ENCODE measurements around the gene EXOSC6. TPM values are rescaled to one million over a fixed set of nuclear protein-coding genes. Genes with fewer than 3 reads are reported as not detected.
"Not testable (repeated sequence)": the region's sequence is repeated elsewhere in the genome, so short reads cannot be mapped to it uniquely, and the experiment has no call there.

Gene EXOSC6
- total and polyA plus RNA-seq, 7 donors, result 8.8 to 22.2 (median 17.7) TPM

DNA sequence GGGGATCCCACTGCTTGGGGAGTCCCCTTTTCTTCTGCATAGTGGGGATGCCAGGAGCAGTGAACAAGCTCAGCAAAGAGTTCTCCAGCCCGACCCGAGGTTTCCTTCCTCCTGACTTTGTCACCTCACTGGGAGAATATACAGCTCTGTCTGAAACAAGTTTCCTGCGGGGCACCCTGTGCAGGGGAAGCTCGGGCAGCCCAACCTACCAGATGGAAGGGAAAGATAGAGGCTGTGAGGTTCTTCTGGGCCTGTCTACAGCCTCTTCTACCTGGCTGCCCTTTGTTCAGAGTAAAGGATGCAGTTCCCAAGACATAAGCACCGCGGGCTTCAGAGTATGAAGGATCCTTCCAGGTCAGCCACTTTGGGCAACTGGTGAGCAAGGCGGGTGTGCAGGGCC is 54.1 kb downstream of the EXOSC6 start:
- H3K27me3 ChIP-seq (ENCODE audit: insufficient read depth in 3 of 3, low read length in 2 of 3); H3K36me3 ChIP-seq (ENCODE audit: insufficient read depth in 1 of 2, low read depth in 1 of 2); H3K4me1 ChIP-seq; DNase-seq; H3K9me3 ChIP-seq; H3K4me3 ChIP-seq; H3K27ac ChIP-seq; intact Hi-C loops (cut with DNase I): not testable (repeated sequence)
- WGBS, 3 donors, result 71 to 78% (median 74%) methylated on average over 6 to 7 of the region's 7 CpGs
- ATAC-seq, result peak in 1 of 4 donors; percentile 23

Other genes starting within 250 kb of the EXOSC6 start
- gene PDPR, start 137.6 kb downstream of the EXOSC6 start, total RNA-seq, result 10 to 100 TPM; 18.8 to 53.6 (median 20.5) TPM
- gene PDPR, start 137.6 kb downstream of the EXOSC6 start, polyA plus RNA-seq, result 10 to 100 TPM in 1 of 3 donors, 1 to 10 TPM in 2; 6.9 to 13.7 (median 9.3) TPM
- gene CLEC18C, start 78.2 kb downstream of the EXOSC6 start, total RNA-seq, result under 1 TPM in 1 of 4 donors, not detected in 3; 0.43 TPM
- under 1 TPM in 1 of 3 donors, not detected in 2; 0.10 TPM for gene CLEC18C, start 78.2 kb downstream of the EXOSC6 start, polyA plus RNA-seq
- gene AARS1, start 37.6 kb upstream of the EXOSC6 start, total RNA-seq, result 10 to 100 TPM; 48.4 to 86.3 (median 77.7) TPM
- 10 to 100 TPM; 37.4 to 63.9 (median 58.0) TPM for gene AARS1, start 37.6 kb upstream of the EXOSC6 start, polyA plus RNA-seq
- gene DDX19B, start 47.2 kb upstream of the EXOSC6 start, total RNA-seq, result 10 to 100 TPM; 15.0 to 21.4 (median 17.4) TPM
- gene DDX19B, start 47.2 kb upstream of the EXOSC6 start, polyA plus RNA-seq, result 10 to 100 TPM; 15.0 to 16.8 (median 16.0) TPM
- 10 to 100 TPM; 42.1 to 78.6 (median 54.2) TPM for gene DDX19A, start 95.0 kb upstream of the EXOSC6 start, total RNA-seq
- gene DDX19A, start 95.0 kb upstream of the EXOSC6 start, polyA plus RNA-seq, result 10 to 100 TPM; 36.4 to 73.0 (median 50.1) TPM
- gene ST3GAL2, start 187.2 kb upstream of the EXOSC6 start, total RNA-seq, result 10 to 100 TPM; 16.8 to 33.0 (median 22.6) TPM
- 10 to 100 TPM in 1 of 3 donors, 1 to 10 TPM in 2; 7.0 to 19.8 (median 8.9) TPM for gene ST3GAL2, start 187.2 kb upstream of the EXOSC6 start, polyA plus RNA-seq
- 10 to 100 TPM in 2 of 4 donors, 1 to 10 TPM in 2; 4.9 to 11.0 (median 9.3) TPM for gene FCSK, start 202.7 kb upstream of the EXOSC6 start, total RNA-seq
- 1 to 10 TPM; 5.7 to 8.0 (median 6.0) TPM for gene FCSK, start 202.7 kb upstream of the EXOSC6 start, polyA plus RNA-seq